Prostate gland (tissue), 2 donors: ENCODE measurements around the gene MPHOSPH8. TPM values are rescaled to one million over a fixed set of nuclear protein-coding genes. Genes with fewer than 3 reads are reported as not detected.
"Not testable (repeated sequence)": the region's sequence is repeated elsewhere in the genome, so short reads cannot be mapped to it uniquely, and the experiment has no call there.

Experiments used
- DNase-seq: peaks from one replicate; pipeline ENCODE4 v3.0.0-alpha.2; 2019; ENCODE audit warnings: low spot score
- H3K27ac ChIP-seq, 2 donors: fragments of 200-600 bp; sonication (generic); 2 replicates each; pipeline ENCODE4 v1.5.1; 2017 to 2019
- H3K27me3 ChIP-seq: fragments of 200-600 bp; sonication (generic); replicated peaks from 2 replicates; pipeline ENCODE4 v1.5.1; 2019; ENCODE audit not compliant: insufficient read depth
- H3K36me3 ChIP-seq, 2 donors: fragments of 200-600 bp; sonication (generic); 1 replicate in 1 of 2; 2 replicates in 1 of 2; pipeline versions ENCODE4 v1.5.1 to v1.8.1; 2017 to 2019
- H3K4me1 ChIP-seq: fragments of 200-600 bp; sonication (generic); replicated peaks from 2 replicates; pipeline ENCODE4 v1.5.1; 2019
- H3K4me3 ChIP-seq, 2 donors: fragments of 200-600 bp; sonication (generic); 2 replicates each; pipeline ENCODE4 v1.5.1; 2017 to 2019
- H3K9me3 ChIP-seq: fragments of 200-600 bp; sonication (generic); 2 replicates; pipeline ENCODE4 v1.5.1; 2017
- POLR2A ChIP-seq: fragments of 450-650 bp; IDR thresholded peaks from one replicate; pipeline ENCODE4 v1.6.1; 2016; ENCODE audit warnings: antibody characterized with exemption, mild to moderate bottlenecking
- POLR2AphosphoS5 ChIP-seq: sonication (generic); formaldehyde crosslinking; IDR thresholded peaks from one replicate; pipeline ENCODE4 v1.6.1; 2017; ENCODE audit warnings: antibody characterized with exemption
- WGBS: methylation state at CpG from one replicate; pipeline ENCODE4 v1.1.5; 2018; 5-methylcytosine and 5-hydroxymethylcytosine counted together
- intact Hi-C: fragments of 100-400 bp; cut with DNase I; formaldehyde crosslinking; loops from one replicate; pipeline ENCODE4 v1.14.2; 2022
- total RNA-seq, 2 donors: library from RNA; depleted of rRNA; stranded (reverse); fragments of >200 nt; gene quantifications; one replicate each; pipeline ENCODE4 v1.1.0, GENCODE V29; 2016
- TF ChIP-seq, protein P1 (sequence below), 4 experiments: fragments of 200-600 bp in 2 of 4; fragments of 450-650 bp in 2 of 4; sonication (generic) in 2 of 4; IDR thresholded peaks; 1 replicate in 3 of 4; 2 replicates in 1 of 4; pipeline ENCODE4 v1.5.1; 2016 to 2019; ENCODE audit warnings: antibody characterized with exemption in 4 of 4, mild to moderate bottlenecking in 2 of 4, moderate library complexity in 2 of 4

The MPHOSPH8 gene
- total RNA-seq, 2 donors from 2014 or later: 24.3 to 30.5 TPM

DNA sequence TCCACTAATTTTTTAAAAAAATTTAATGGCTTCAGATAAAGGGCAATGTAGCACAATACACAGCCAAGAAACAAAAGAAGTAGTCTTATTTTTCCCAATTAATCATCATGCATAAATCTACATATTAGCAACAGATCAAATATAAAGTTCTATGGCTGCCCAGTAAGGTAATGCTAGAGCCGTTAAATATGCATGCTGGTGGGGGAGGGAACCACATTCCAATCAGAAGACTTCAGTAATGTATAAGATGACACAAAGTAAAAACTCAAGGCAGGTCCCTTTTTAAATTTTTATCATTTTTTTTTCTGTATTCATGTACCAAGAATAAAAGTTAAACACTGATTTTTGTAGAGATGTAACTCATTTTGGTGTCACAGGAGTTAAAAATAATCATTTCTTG lies 62.0 kb downstream of the MPHOSPH8 start:
- WGBS: 79% methylated on average over 1 of the region's 1 CpG
- Histone ChIP-seq H3K36me3 (no peaks in the 10 kb centered on the region), H3K4me3 (no peak overlapping the region), H3K4me1 (no peaks in the 10 kb centered on the region), H3K27ac (no peak overlapping the region), H3K27me3 (no peaks in the 10 kb centered on the region), H3K9me3 (no peaks in the 10 kb centered on the region)
- intact Hi-C loops: no loop called here
- DNase-seq: no peak
- TF ChIP-seq, protein P1, sequence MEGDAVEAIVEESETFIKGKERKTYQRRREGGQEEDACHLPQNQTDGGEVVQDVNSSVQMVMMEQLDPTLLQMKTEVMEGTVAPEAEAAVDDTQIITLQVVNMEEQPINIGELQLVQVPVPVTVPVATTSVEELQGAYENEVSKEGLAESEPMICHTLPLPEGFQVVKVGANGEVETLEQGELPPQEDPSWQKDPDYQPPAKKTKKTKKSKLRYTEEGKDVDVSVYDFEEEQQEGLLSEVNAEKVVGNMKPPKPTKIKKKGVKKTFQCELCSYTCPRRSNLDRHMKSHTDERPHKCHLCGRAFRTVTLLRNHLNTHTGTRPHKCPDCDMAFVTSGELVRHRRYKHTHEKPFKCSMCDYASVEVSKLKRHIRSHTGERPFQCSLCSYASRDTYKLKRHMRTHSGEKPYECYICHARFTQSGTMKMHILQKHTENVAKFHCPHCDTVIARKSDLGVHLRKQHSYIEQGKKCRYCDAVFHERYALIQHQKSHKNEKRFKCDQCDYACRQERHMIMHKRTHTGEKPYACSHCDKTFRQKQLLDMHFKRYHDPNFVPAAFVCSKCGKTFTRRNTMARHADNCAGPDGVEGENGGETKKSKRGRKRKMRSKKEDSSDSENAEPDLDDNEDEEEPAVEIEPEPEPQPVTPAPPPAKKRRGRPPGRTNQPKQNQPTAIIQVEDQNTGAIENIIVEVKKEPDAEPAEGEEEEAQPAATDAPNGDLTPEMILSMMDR (IDR thresholded peaks at IDR 0.05): no peak
- no peak for TF ChIP-seq POLR2AphosphoS5
- TF ChIP-seq POLR2A: no peak

DNA sequence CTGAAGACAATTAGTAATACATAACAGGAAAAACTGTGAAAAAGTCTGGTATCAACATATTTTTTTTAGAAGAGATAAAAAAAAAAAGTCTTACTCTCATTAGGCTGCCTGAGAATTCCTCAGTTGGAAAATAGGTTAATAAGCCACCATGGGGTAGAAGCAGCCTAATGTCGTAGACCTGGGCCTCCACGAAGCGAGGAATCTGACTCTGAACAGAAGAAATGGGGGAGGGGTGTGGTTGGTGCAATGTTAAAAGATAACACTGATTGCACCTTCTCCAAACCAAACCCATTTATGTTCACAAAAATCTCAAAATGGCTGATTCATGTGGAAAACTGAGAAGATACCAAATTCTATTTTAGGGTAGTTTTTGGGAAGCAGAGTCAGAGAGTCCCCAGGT lies 62.4 kb downstream of the MPHOSPH8 start:
- TF ChIP-seq POLR2A (no peak), POLR2AphosphoS5 (no peak)
- TF ChIP-seq, protein P1 (IDR thresholded peaks at IDR 0.05): no peak
- Histone ChIP-seq H3K27me3 (no peaks in the 10 kb centered on the region), H3K4me3 (no peak overlapping the region), H3K4me1 (no peaks in the 10 kb centered on the region), H3K9me3 (no peaks in the 10 kb centered on the region), H3K36me3 (no peaks in the 10 kb centered on the region), H3K27ac (no peak overlapping the region)
- WGBS: 79% methylated on average over 3 of the region's 3 CpGs
- DNase-seq: no peak
- intact Hi-C loops: no loop called here

DNA sequence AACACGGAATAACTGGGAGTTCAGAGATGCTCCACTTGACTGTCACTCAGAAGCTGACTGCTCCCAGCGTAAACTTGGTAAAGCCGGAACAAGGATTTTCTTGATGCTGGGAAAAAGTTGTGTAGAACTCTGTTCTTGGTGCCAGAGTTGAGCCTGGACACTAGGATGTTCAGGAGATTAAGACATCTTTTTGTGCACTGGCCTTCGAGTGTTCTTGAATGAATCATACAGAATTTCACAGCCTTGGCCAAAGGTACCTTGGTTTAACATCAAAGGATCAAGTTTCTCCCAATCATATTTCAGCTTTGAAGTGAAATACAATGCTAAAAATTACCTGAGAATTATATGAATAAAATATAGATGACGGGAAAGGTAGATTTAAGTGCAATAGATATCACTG lies 67.5 kb downstream of the MPHOSPH8 start:
- WGBS: 90% methylated on average over 3 of the region's 5 CpGs
- DNase-seq, H3K4me3 ChIP-seq, H3K4me1 ChIP-seq, H3K27ac ChIP-seq, H3K9me3 ChIP-seq, H3K36me3 ChIP-seq, H3K27me3 ChIP-seq, intact Hi-C loops: not testable (repeated sequence)

DNA sequence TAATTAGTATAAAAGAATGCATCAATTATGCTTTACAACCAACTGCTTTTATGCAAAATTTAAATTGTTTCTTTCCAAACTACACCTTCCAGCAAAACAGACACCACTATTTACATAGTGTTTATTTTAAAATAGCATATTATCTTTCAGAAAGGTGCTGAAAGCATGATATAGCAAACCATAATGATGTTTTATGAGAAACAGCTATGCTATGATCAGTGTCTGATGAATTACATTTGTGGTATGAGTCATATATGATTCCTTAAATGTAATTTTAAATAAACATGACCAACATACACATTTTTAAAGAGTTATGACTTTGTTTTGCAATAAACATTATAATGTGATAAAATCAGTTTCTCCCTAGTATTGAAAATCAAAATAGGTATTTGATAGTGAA lies 68.2 kb downstream of the MPHOSPH8 start:
- DNase-seq, intact Hi-C loops, H3K36me3 ChIP-seq, H3K4me3 ChIP-seq, H3K27me3 ChIP-seq, H3K4me1 ChIP-seq, H3K27ac ChIP-seq, H3K9me3 ChIP-seq: not testable (repeated sequence)

DNA sequence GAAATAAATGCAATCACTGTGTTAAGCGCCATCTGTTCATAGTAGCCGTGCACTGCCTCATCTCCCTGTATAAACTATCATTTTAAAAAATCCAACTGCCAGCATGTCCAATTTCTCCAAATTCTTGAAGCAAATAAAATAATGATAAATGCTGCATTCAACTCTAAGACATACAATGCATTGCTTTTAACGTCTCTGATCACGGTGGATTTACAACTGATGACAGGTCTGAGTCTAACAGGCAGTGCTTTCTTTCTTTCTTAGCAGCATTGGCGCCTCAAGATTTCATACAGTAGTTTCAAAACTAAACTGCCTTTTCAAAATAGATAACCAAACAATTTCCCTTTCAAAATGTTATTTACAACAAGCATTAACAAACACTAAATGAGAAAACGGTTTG lies 70.8 kb downstream of the MPHOSPH8 start:
- H3K9me3 ChIP-seq, H3K36me3 ChIP-seq, H3K27me3 ChIP-seq, H3K4me3 ChIP-seq, intact Hi-C loops, H3K4me1 ChIP-seq, H3K27ac ChIP-seq, DNase-seq: not testable (repeated sequence)
- 77% methylated on average over 6 of the region's 6 CpGs for WGBS

DNA sequence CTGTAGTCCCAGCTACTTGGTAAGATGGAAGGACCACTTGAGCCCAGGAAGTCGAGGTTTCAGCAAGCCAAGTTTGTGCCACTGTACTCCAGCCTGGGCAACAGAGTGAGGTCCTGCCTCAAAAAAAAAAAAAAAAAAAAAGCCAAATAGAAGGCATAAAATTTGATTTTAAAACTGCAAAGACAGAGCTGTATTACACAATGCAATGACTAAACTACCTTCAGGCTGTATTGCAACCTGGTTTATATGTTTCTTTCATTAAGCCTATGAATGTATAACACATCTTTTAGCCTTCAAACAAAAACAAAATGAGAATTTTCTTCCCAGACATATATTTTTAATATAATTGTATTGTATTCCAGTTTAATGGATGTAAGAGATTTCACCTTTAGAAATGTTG lies 75.6 kb downstream of the MPHOSPH8 start:
- 100% methylated on average over 1 of the region's 1 CpG for WGBS
- DNase-seq, H3K4me1 ChIP-seq, H3K4me3 ChIP-seq, intact Hi-C loops, H3K9me3 ChIP-seq, H3K36me3 ChIP-seq, H3K27me3 ChIP-seq, H3K27ac ChIP-seq: not testable (repeated sequence)

DNA sequence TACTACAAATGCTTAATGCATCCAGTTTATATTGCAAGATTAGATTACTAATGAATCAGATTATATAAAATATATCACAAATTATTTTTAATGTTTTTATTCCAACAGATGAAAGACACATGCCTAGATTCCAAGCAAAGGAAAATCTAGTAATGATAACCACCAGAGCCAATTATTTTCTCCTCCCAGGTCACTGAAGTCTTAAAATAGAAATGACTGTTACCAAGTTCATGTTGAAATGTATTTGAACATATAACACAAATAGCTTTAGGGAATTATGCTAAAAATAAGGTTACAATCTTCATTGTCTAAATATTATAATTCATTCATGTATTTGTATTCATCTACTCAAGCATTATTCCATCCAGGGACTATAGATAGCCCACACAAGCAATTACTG lies 76.3 kb downstream of the MPHOSPH8 start:
- intact Hi-C loops, H3K27me3 ChIP-seq, H3K27ac ChIP-seq, H3K36me3 ChIP-seq, H3K4me1 ChIP-seq, H3K4me3 ChIP-seq, H3K9me3 ChIP-seq, DNase-seq: not testable (repeated sequence)
